K562 (cell line): Measurements from ENCODE around the gene KIF23. TPM values are rescaled to one million over a fixed set of nuclear protein-coding genes. Genes with fewer than 3 reads are reported as not detected.

ENCODE experiments used
- BRD9 ChIP-seq: fragments of 450-650 bp; IDR thresholded peaks from 2 replicates; pipeline ENCODE4 v1.6.1; 2018; ENCODE audit warnings: low read depth; ENCODE audit not compliant: partially characterized antibody
- CCAR2 ChIP-seq: fragments of 200-400 bp; formaldehyde crosslinking; IDR thresholded peaks from 2 replicates; pipeline ENCODE4 v1.6.1; 2017; ENCODE audit warnings: mild to moderate bottlenecking, low read depth, low read length
- CREM ChIP-seq: IDR thresholded peaks from 2 replicates; pipeline ENCODE4 v1.6.1; 2014; ENCODE audit warnings: antibody characterized with exemption, low read depth
- DACH1 ChIP-seq: fragments of 450-650 bp; IDR thresholded peaks from 2 replicates; pipeline ENCODE4 v1.6.1; 2018; ENCODE audit not compliant: partially characterized antibody
- EGR1 ChIP-seq: fragments of 450-650 bp; conservative IDR thresholded peaks from 2 replicates; pipeline ENCODE4 v1.6.1; 2017; ENCODE audit warnings: mild to moderate bottlenecking
- ELF4 ChIP-seq: fragments of 450-650 bp; formaldehyde crosslinking; IDR thresholded peaks from 2 replicates; pipeline ENCODE4 v1.4.0; 2022; ENCODE audit warnings: missing genetic modification characterization
- PML ChIP-seq: IDR thresholded peaks from 2 replicates; pipeline ENCODE4 v1.6.1; 2012; ENCODE audit warnings: low read length, inconsistent platforms
- RAD21 ChIP-seq, 2 experiments: fragments of 250-450 bp in 1 of 2; fragments of 450-650 bp in 1 of 2; sonication (Bioruptor Pico) in 1 of 2; formaldehyde crosslinking in 1 of 2; IDR thresholded peaks in 1 of 2; conservative IDR thresholded peaks in 1 of 2; 2 replicates each; pipeline versions ENCODE4 v1.4.0 to v1.8.0; 2020 to 2022; ENCODE audit warnings: mild to moderate bottlenecking in 2 of 2, moderate library complexity in 1 of 2
- SMC3 ChIP-seq: conservative IDR thresholded peaks from 2 replicates; pipeline ENCODE4 v1.6.1; 2011; ENCODE audit warnings: low read depth, low read length, improper control_type of control experiment; ENCODE audit not compliant: insufficient read depth
- SP2 ChIP-seq: IDR thresholded peaks from 2 replicates; pipeline ENCODE4 v1.6.1; 2011; ENCODE audit warnings: mild to moderate bottlenecking, low read depth, low read length, moderate library complexity; ENCODE audit not compliant: poor library complexity, severe bottlenecking; ENCODE audit errors: extremely low read depth
- STAG1 ChIP-seq: sonication (generic); formaldehyde crosslinking; IDR thresholded peaks from 2 replicates; pipeline ENCODE4 v1.5.0; 2020; ENCODE audit warnings: missing genetic modification reagents, borderline replicate concordance
- TEAD1 ChIP-seq, 2 experiments: fragments of 450-650 bp in 1 of 2; sonication (generic) in 1 of 2; formaldehyde crosslinking; IDR thresholded peaks; 2 replicates each; pipeline versions ENCODE4 v1.4.0 to v1.8.0; 2020 to 2022; ENCODE audit warnings: mild to moderate bottlenecking in 2 of 2, missing genetic modification reagents in 1 of 2
- XRCC5 ChIP-seq: fragments of 200-400 bp; formaldehyde crosslinking; IDR thresholded peaks from 2 replicates; pipeline ENCODE4 v1.6.1; 2017; ENCODE audit warnings: low read depth, mild to moderate bottlenecking, low read length
- YY1 ChIP-seq, 3 experiments: IDR thresholded peaks; 2 replicates each; pipeline ENCODE4 v1.6.1; 2011; ENCODE audit warnings: low read length in 2 of 3, mild to moderate bottlenecking in 2 of 3, moderate library complexity in 2 of 3, borderline replicate concordance in 1 of 3, control low read depth in 1 of 3, low read depth in 1 of 3; ENCODE audit not compliant: insufficient read depth in 3 of 3, insufficient replicate concordance in 2 of 3, control insufficient read depth in 1 of 3, insufficient read length in 1 of 3; ENCODE audit errors: extremely low read depth in 1 of 3
- ZNF133 ChIP-seq: fragments of 250-450 bp; sonication (Bioruptor Pico); IDR thresholded peaks from 2 replicates; pipeline ENCODE4 v1.4.0; 2020; ENCODE audit warnings: mild to moderate bottlenecking
- ZNF354B ChIP-seq: fragments of 250-450 bp; sonication (Bioruptor Pico); IDR thresholded peaks from 2 replicates; pipeline ENCODE4 v1.4.0; 2020
- ZNF586 ChIP-seq: fragments of 450-650 bp; formaldehyde crosslinking; conservative IDR thresholded peaks from 2 replicates; pipeline ENCODE4 v1.4.0; 2020; ENCODE audit warnings: mild to moderate bottlenecking, moderate library complexity
- polyA plus RNA-seq, 8 experiments: library from polyadenylated mRNA; depleted of rRNA in 4 of 8; stranded (reverse) in 5 of 8; unstranded in 3 of 8; fragments of >200 nt; fragmentation: Nextera tagmentation in 2 of 8; fragmentation: Illumina TruSeq in 1 of 8; extraction: Ambion mirVana in 2 of 8; extraction: Trizol in 1 of 8; gene quantifications; 2 replicates each; pipeline versions ENCODE4 v1.2.1 to v1.2.3, GENCODE V29; 2011 to 2014; ENCODE audit warnings: inconsistent platforms in 1 of 8, missing spikeins in 1 of 8
- total RNA-seq, 7 experiments: library from RNA; depleted of rRNA in 6 of 7; stranded (reverse); fragments of >200 nt in 6 of 7; fragmentation: Illumina TruSeq in 2 of 7; extraction: Trizol in 2 of 7; gene quantifications; 2 replicates each; pipeline versions ENCODE4 v1.2.1 to v1.2.3, GENCODE V29; 2011 to 2021; ENCODE audit warnings: low replicate concordance in 1 of 7
- TF ChIP-seq, protein P1 (sequence below): sonication (generic); formaldehyde crosslinking; IDR thresholded peaks from 2 replicates; pipeline ENCODE4 v1.8.1; 2023; ENCODE audit warnings: mild to moderate bottlenecking, missing genetic modification reagents
- TF ChIP-seq, protein P2 (sequence below): sonication (generic); formaldehyde crosslinking; IDR thresholded peaks from 2 replicates; pipeline ENCODE4 v1.8.1; 2023; ENCODE audit warnings: missing genetic modification reagents, mild to moderate bottlenecking, borderline replicate concordance
- TF ChIP-seq, protein P3 (sequence below): fragments of 450-650 bp; IDR thresholded peaks from 2 replicates; pipeline ENCODE4 v1.6.1; 2017; ENCODE audit warnings: mild to moderate bottlenecking, moderate library complexity

The KIF23 gene
- total and polyA plus RNA-seq, 9 of the 15 experiments (the other 6 are each of a cell fraction or from before 2014, with no cell fraction given) = 29.4 to 58.2 (median 41.9) TPM

DNA sequence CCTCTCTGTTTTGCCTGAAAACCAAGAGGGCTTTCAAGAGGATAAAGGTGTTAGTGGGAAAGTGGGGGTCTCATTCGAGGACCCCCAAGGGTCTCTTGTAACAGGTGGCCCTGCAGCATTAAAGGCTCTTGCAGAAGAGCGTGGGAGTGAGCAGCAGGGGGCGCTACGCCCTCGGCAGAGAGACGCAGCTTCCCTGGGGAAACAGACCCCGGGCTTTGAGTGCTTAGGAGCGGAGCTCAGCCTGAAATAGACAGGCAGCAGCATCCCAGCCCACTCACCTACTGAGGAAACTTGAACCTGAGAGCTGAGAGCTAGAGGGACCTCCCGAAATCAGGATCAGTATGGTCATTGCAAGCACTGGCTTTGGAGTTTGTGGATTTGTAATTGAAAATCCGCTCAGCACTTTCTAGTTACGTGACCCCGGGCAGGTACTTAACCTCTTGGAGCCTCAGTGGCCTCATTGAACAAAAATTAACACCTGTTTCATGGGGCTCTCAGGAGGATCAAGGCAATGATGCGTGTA lies 64.2 kb downstream of the KIF23 start (continued):
- no peak for TF ChIP-seq ELF4 (CRISPR knock-in tag)
- TF ChIP-seq, protein P1, sequence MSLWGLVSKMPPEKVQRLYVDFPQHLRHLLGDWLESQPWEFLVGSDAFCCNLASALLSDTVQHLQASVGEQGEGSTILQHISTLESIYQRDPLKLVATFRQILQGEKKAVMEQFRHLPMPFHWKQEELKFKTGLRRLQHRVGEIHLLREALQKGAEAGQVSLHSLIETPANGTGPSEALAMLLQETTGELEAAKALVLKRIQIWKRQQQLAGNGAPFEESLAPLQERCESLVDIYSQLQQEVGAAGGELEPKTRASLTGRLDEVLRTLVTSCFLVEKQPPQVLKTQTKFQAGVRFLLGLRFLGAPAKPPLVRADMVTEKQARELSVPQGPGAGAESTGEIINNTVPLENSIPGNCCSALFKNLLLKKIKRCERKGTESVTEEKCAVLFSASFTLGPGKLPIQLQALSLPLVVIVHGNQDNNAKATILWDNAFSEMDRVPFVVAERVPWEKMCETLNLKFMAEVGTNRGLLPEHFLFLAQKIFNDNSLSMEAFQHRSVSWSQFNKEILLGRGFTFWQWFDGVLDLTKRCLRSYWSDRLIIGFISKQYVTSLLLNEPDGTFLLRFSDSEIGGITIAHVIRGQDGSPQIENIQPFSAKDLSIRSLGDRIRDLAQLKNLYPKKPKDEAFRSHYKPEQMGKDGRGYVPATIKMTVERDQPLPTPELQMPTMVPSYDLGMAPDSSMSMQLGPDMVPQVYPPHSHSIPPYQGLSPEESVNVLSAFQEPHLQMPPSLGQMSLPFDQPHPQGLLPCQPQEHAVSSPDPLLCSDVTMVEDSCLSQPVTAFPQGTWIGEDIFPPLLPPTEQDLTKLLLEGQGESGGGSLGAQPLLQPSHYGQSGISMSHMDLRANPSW (CRISPR knock-in tag) = no peak
- TF ChIP-seq, protein P2, sequence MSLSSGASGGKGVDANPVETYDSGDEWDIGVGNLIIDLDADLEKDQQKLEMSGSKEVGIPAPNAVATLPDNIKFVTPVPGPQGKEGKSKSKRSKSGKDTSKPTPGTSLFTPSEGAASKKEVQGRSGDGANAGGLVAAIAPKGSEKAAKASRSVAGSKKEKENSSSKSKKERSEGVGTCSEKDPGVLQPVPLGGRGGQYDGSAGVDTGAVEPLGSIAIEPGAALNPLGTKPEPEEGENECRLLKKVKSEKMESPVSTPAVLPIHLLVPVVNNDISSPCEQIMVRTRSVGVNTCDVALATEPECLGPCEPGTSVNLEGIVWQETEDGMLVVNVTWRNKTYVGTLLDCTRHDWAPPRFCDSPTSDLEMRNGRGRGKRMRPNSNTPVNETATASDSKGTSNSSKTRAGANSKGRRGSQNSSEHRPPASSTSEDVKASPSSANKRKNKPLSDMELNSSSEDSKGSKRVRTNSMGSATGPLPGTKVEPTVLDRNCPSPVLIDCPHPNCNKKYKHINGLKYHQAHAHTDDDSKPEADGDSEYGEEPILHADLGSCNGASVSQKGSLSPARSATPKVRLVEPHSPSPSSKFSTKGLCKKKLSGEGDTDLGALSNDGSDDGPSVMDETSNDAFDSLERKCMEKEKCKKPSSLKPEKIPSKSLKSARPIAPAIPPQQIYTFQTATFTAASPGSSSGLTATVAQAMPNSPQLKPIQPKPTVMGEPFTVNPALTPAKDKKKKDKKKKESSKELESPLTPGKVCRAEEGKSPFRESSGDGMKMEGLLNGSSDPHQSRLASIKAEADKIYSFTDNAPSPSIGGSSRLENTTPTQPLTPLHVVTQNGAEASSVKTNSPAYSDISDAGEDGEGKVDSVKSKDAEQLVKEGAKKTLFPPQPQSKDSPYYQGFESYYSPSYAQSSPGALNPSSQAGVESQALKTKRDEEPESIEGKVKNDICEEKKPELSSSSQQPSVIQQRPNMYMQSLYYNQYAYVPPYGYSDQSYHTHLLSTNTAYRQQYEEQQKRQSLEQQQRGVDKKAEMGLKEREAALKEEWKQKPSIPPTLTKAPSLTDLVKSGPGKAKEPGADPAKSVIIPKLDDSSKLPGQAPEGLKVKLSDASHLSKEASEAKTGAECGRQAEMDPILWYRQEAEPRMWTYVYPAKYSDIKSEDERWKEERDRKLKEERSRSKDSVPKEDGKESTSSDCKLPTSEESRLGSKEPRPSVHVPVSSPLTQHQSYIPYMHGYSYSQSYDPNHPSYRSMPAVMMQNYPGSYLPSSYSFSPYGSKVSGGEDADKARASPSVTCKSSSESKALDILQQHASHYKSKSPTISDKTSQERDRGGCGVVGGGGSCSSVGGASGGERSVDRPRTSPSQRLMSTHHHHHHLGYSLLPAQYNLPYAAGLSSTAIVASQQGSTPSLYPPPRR (CRISPR knock-in tag) = no peak
- no peak for TF ChIP-seq YY1 (IDR thresholded peaks at IDR 0.05; ENCODE audit: borderline replicate concordance in 1 of 3, control insufficient read depth in 1 of 3, extremely low read depth in 1 of 3, insufficient read depth in 3 of 3, insufficient read length in 1 of 3, insufficient replicate concordance in 2 of 3, low read depth in 1 of 3, low read length in 2 of 3)
- no peak for TF ChIP-seq ZNF133 (CRISPR knock-in tag)
- no peak for TF ChIP-seq BRD9
- no peak for TF ChIP-seq CCAR2
- peak; percentile 46; the same call in 1 of the 2 replicates for TF ChIP-seq XRCC5
- TF ChIP-seq PML = no peak
- TF ChIP-seq DACH1 = no peak
- TF ChIP-seq TEAD1 (CRISPR knock-in tag; IDR thresholded peaks at IDR 0.05) = no peak
- TF ChIP-seq, protein P3, sequence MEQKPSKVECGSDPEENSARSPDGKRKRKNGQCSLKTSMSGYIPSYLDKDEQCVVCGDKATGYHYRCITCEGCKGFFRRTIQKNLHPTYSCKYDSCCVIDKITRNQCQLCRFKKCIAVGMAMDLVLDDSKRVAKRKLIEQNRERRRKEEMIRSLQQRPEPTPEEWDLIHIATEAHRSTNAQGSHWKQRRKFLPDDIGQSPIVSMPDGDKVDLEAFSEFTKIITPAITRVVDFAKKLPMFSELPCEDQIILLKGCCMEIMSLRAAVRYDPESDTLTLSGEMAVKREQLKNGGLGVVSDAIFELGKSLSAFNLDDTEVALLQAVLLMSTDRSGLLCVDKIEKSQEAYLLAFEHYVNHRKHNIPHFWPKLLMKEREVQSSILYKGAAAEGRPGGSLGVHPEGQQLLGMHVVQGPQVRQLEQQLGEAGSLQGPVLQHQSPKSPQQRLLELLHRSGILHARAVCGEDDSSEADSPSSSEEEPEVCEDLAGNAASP = no peak
- 0 out of 2 replicates have a peak, but pooled peaks have one; percentile 4 for TF ChIP-seq EGR1
- TF ChIP-seq SP2 = no peak
- TF ChIP-seq STAG1 (CRISPR knock-in tag) = peak; percentile 82; the same call in 1 of the 2 replicates
- no peak for TF ChIP-seq ZNF354B (CRISPR knock-in tag)
- TF ChIP-seq SMC3 = peak; percentile 47
- peak; percentile 75 to 86 for TF ChIP-seq RAD21 (CRISPR knock-in tag; conservative IDR thresholded peaks at IDR 0.05 in 1 of 2, IDR thresholded peaks at IDR 0.05 in 1 of 2)
- TF ChIP-seq CREM = no peak
- TF ChIP-seq ZNF586 (CRISPR knock-in tag) = no peak
